HepG2 (cell line): ENCODE data around the gene KIF13A. TPM values are rescaled to one million over a fixed set of nuclear protein-coding genes. Genes with fewer than 3 reads are reported as not detected.

Experiments
- BCL3 ChIP-seq: sonication (generic); formaldehyde crosslinking; IDR thresholded peaks from 2 replicates; pipeline ENCODE4 v1.5.1; 2020; ENCODE audit warnings: mild to moderate bottlenecking, missing genetic modification reagents, moderate library complexity
- GLMP ChIP-seq: sonication (generic); formaldehyde crosslinking; IDR thresholded peaks from 2 replicates; pipeline ENCODE4 v1.9.0; 2021; ENCODE audit warnings: missing genetic modification reagents, mild to moderate bottlenecking, borderline replicate concordance
- POGK ChIP-seq: sonication (generic); formaldehyde crosslinking; conservative IDR thresholded peaks from 2 replicates; pipeline ENCODE4 v1.8.0; 2022; ENCODE audit warnings: mild to moderate bottlenecking, moderate library complexity, missing genetic modification reagents
- PRDM15 ChIP-seq: sonication (generic); formaldehyde crosslinking; IDR thresholded peaks from 2 replicates; pipeline ENCODE4 v1.4.0; 2020; ENCODE audit warnings: missing genetic modification reagents
- RXRB ChIP-seq: IDR thresholded peaks from 2 replicates; pipeline ENCODE4 v1.6.1; 2016; ENCODE audit warnings: borderline replicate concordance, missing genetic modification reagents, missing compliant biosample characterization
- SALL1 ChIP-seq: sonication (generic); formaldehyde crosslinking; IDR thresholded peaks from 2 replicates; pipeline ENCODE4 v1.8.0; 2022; ENCODE audit warnings: mild to moderate bottlenecking, missing genetic modification reagents
- ZBTB26 ChIP-seq: IDR thresholded peaks from 2 replicates; pipeline ENCODE4 v1.6.1; 2016; ENCODE audit warnings: missing compliant biosample characterization, missing genetic modification reagents, borderline replicate concordance
- ZNF609 ChIP-seq: sonication (generic); formaldehyde crosslinking; IDR thresholded peaks from 2 replicates; pipeline ENCODE4 v1.4.0; 2020; ENCODE audit warnings: mild to moderate bottlenecking, missing genetic modification reagents, borderline replicate concordance
- ZNF709 ChIP-seq: sonication (generic); formaldehyde crosslinking; IDR thresholded peaks from 2 replicates; pipeline ENCODE4 v1.5.0; 2020; ENCODE audit warnings: mild to moderate bottlenecking, missing genetic modification reagents
- ZNF773 ChIP-seq: sonication (generic); formaldehyde crosslinking; IDR thresholded peaks from 2 replicates; pipeline ENCODE4 v1.4.0; 2020; ENCODE audit warnings: missing genetic modification reagents, borderline replicate concordance
- polyA plus RNA-seq, 8 experiments: library from polyadenylated mRNA; depleted of rRNA in 3 of 8; stranded (reverse) in 7 of 8; unstranded in 1 of 8; fragments of >200 nt; fragmentation: Illumina TruSeq in 4 of 8; extraction: Trizol in 4 of 8; gene quantifications; 2 replicates each; pipeline versions ENCODE4 v1.2.1 to v1.2.3, GENCODE V29; 2011 to 2016; ENCODE audit warnings: low read depth in 4 of 8, missing spikeins in 1 of 8, mixed read lengths in 1 of 8; ENCODE audit not compliant: insufficient read depth in 1 of 8
- total RNA-seq, 5 experiments: library from RNA; depleted of rRNA; stranded (reverse); fragments of >200 nt; fragmentation: Illumina TruSeq; extraction: Trizol; gene quantifications; 2 replicates each; pipeline ENCODE4 v1.2.3, GENCODE V29; 2016; ENCODE audit warnings: low read depth in 1 of 5

The KIF13A gene
- total and polyA plus RNA-seq, 2 of the 13 experiments (the other 11 are each of a cell fraction or from before 2014, with no cell fraction given), result 21.1 to 37.2 TPM

GRCh38 chr6:17725083-17725482 is 262.4 kb downstream of the KIF13A start (continued):
- no peak for TF ChIP-seq ZNF609 (CRISPR knock-in tag)
- peak; percentile 64; the same call in 1 of the 2 replicates for TF ChIP-seq RXRB (CRISPR knock-in tag)
- TF ChIP-seq ZBTB26 (CRISPR knock-in tag), result no peak
- TF ChIP-seq PRDM15, result no peak
- no peak for TF ChIP-seq ZNF709 (CRISPR knock-in tag)
- peak; percentile 93 for TF ChIP-seq SALL1 (CRISPR knock-in tag)
- no peak for TF ChIP-seq GLMP
- no peak for TF ChIP-seq ZNF773 (CRISPR knock-in tag)
- no peak for TF ChIP-seq POGK (CRISPR knock-in tag)
- TF ChIP-seq BCL3 (CRISPR knock-in tag), result no peak
